Prostate gland (tissue), 2 donors: ENCODE measurements around the gene STAMBPL1.

Experiments used
- POLR2AphosphoS5 ChIP-seq: sonication (generic); formaldehyde crosslinking; IDR thresholded peaks from one replicate; pipeline ENCODE4 v1.6.1; 2017; ENCODE audit warnings: antibody characterized with exemption
- TF ChIP-seq, protein P1 (sequence below), 4 experiments: fragments of 200-600 bp in 2 of 4; fragments of 450-650 bp in 2 of 4; sonication (generic) in 2 of 4; IDR thresholded peaks; 1 replicate in 3 of 4; 2 replicates in 1 of 4; pipeline ENCODE4 v1.5.1; 2016 to 2019; ENCODE audit warnings: antibody characterized with exemption in 4 of 4, mild to moderate bottlenecking in 2 of 4, moderate library complexity in 2 of 4

DNA sequence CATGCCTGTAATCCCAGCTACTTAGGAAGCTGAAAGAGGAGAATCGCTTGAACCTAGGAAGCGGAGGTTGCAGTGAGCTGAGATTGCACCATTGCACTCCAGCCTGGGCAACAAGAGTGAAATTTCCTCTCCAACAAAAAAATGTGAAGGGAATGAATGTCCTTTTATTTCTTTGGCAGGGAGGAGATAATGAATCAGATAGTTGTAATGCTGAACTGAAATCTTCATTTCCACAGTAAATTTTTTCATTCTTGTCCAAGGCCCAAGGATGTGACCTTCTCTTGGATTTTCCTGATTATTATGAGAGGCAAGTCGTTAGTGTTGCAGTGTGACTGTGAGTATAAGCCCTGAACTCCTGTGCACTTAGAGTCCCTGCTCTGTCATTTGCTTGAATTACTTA is 13.6 kb downstream of the STAMBPL1 start:
- TF ChIP-seq, protein P1, sequence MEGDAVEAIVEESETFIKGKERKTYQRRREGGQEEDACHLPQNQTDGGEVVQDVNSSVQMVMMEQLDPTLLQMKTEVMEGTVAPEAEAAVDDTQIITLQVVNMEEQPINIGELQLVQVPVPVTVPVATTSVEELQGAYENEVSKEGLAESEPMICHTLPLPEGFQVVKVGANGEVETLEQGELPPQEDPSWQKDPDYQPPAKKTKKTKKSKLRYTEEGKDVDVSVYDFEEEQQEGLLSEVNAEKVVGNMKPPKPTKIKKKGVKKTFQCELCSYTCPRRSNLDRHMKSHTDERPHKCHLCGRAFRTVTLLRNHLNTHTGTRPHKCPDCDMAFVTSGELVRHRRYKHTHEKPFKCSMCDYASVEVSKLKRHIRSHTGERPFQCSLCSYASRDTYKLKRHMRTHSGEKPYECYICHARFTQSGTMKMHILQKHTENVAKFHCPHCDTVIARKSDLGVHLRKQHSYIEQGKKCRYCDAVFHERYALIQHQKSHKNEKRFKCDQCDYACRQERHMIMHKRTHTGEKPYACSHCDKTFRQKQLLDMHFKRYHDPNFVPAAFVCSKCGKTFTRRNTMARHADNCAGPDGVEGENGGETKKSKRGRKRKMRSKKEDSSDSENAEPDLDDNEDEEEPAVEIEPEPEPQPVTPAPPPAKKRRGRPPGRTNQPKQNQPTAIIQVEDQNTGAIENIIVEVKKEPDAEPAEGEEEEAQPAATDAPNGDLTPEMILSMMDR (IDR thresholded peaks at IDR 0.05), result no peak
- TF ChIP-seq POLR2AphosphoS5, result no peak
